Thoracic aorta (tissue), 2 donors: ENCODE data around the gene GATB. TPM values are rescaled to one million over a fixed set of nuclear protein-coding genes. Genes with fewer than 3 reads are reported as not detected.

Experiments
- ATAC-seq: fragments of 150-250 bp; one replicate; pipeline ENCODE4 v1.8.0; 2017; ENCODE audit warnings: low read depth; ENCODE audit not compliant: insufficient number of reproducible peaks, low FRiP score
- DNase-seq: peaks from one replicate; pipeline ENCODE4 v3.0.0-alpha.2; 2020; ENCODE audit warnings: low spot score
- H3K27ac ChIP-seq, 2 donors: fragments of 200-600 bp; sonication (generic); 1 replicate in 1 of 2; 2 replicates in 1 of 2; pipeline ENCODE4 v1.5.1; 2016; ENCODE audit warnings: mild to moderate bottlenecking in 2 of 2, moderate library complexity in 2 of 2
- H3K27me3 ChIP-seq: fragments of 200-600 bp; sonication (generic); replicated peaks from 2 replicates; pipeline ENCODE4 v1.6.0; 2016; ENCODE audit warnings: mild to moderate bottlenecking; ENCODE audit not compliant: insufficient read depth
- H3K36me3 ChIP-seq: fragments of 200-600 bp; sonication (generic); one replicate; pipeline ENCODE4 v1.5.1; 2016
- H3K4me1 ChIP-seq, 2 donors: fragments of 200-600 bp; sonication (generic); 1 replicate in 1 of 2; 2 replicates in 1 of 2; pipeline versions ENCODE4 v1.5.1 to v1.6.0; 2016; ENCODE audit warnings: low read depth in 2 of 2, mild to moderate bottlenecking in 1 of 2; ENCODE audit not compliant: control insufficient read depth in 1 of 2
- H3K4me3 ChIP-seq: fragments of 200-600 bp; sonication (generic); 2 replicates; pipeline ENCODE4 v1.5.1; 2016; ENCODE audit warnings: mild to moderate bottlenecking
- H3K9me3 ChIP-seq: fragments of 200-600 bp; sonication (generic); 2 replicates; pipeline ENCODE4 v1.5.1; 2016
- CTCF ChIP-seq: fragments of 200-600 bp; sonication (generic); IDR thresholded peaks from one replicate; pipeline ENCODE4 v1.5.1; 2019; ENCODE audit warnings: antibody characterized with exemption
- total RNA-seq, 2 donors: library from RNA; depleted of rRNA; stranded (reverse); fragments of >200 nt; gene quantifications; one replicate each; pipeline versions ENCODE4 v1.1.0 to v1.2.3, GENCODE V29; 2016

GATB gene
- total RNA-seq, 2 donors from 2014 or later, result 7.7 to 27.2 TPM

GRCh38 chr4:151638295-151638858, 122.4 kb downstream of the GATB start:
- no peaks in the 10 kb centered on the region for H3K27me3 ChIP-seq
- no peak overlapping the region for H3K4me3 ChIP-seq
- no peaks in the 10 kb centered on the region for H3K36me3 ChIP-seq
- H3K4me1 ChIP-seq, result no peaks in the 10 kb centered on the region
- no peak overlapping the region for H3K27ac ChIP-seq
- H3K9me3 ChIP-seq, result no peaks in the 10 kb centered on the region
- no peak for TF ChIP-seq CTCF
- ATAC-seq, result no peak
- DNase-seq, result no peak

GRCh38 chr4:151631349-151631748, 129.5 kb downstream of the GATB start:
- ATAC-seq, result no peak
- no peaks in the 10 kb centered on the region for H3K36me3 ChIP-seq

GRCh38 chr4:151629097-151629783, 131.6 kb downstream of the GATB start:
- no peak for TF ChIP-seq CTCF
- DNase-seq, result no peak
- peaks cover 0 to 9% of the 10 kb centered on the region in 2 donors for H3K4me1 ChIP-seq
- H3K27ac ChIP-seq, result no peak overlapping the region
- H3K27me3 ChIP-seq, result no peaks in the 10 kb centered on the region
- H3K36me3 ChIP-seq, result no peaks in the 10 kb centered on the region
- no peak overlapping the region for H3K4me3 ChIP-seq
- H3K9me3 ChIP-seq, result no peaks in the 10 kb centered on the region
- no peak for ATAC-seq

More at GRCh38 chr4:151631349-151631748, 129.5 kb downstream of the GATB start:
- Histone ChIP-seq H3K9me3 (no peaks in the 10 kb centered on the region), H3K27ac (no peak overlapping the region), H3K4me3 (no peak overlapping the region), H3K4me1 (no peaks in the 10 kb centered on the region), H3K27me3 (no peaks in the 10 kb centered on the region)
- no peak for DNase-seq
- no peak for TF ChIP-seq CTCF

- DNase-seq, result no peak
- Histone ChIP-seq H3K27me3 (no peaks in the 10 kb centered on the region), H3K27ac (no peak overlapping the region), H3K9me3 (no peaks in the 10 kb centered on the region), H3K36me3 (no peaks in the 10 kb centered on the region), H3K4me1 (peaks cover 0 to 20% of the 10 kb centered on the region in 2 donors), H3K4me3 (no peak overlapping the region)
- no peak for ATAC-seq
- TF ChIP-seq CTCF, result no peak
Measured at GRCh38 chr4:151628001-151628608, 132.7 kb downstream of the GATB start.

GRCh38 chr4:151627491-151627890, 133.3 kb downstream of the GATB start:
- ATAC-seq (no peak), DNase-seq (no peak)

More at GRCh38 chr4:151627491-151627890, 133.3 kb downstream of the GATB start:
- no peaks in the 10 kb centered on the region for H3K36me3 ChIP-seq
- no peaks in the 10 kb centered on the region for H3K27me3 ChIP-seq
- H3K9me3 ChIP-seq, result no peaks in the 10 kb centered on the region
- H3K27ac ChIP-seq, result no peak overlapping the region
- TF ChIP-seq CTCF, result no peak
- H3K4me3 ChIP-seq, result no peak overlapping the region
- peaks cover 0 to 26% of the 10 kb centered on the region in 2 donors for H3K4me1 ChIP-seq
